GM12878 (cell line): Measurements from ENCODE around the gene PHB1.

Experiments
- CBX3 ChIP-seq: fragments of 200-600 bp; sonication (generic); IDR thresholded peaks from 2 replicates; pipeline ENCODE4 v1.6.1; 2016; ENCODE audit warnings: low read depth, borderline replicate concordance
- SRF ChIP-seq, 2 experiments: IDR thresholded peaks; 2 replicates each; pipeline ENCODE4 v1.6.1; 2011; ENCODE audit warnings: low read depth in 2 of 2, low read length in 2 of 2, mild to moderate bottlenecking in 1 of 2, moderate library complexity in 1 of 2
- ZNF207 ChIP-seq: fragments of 450-650 bp; IDR thresholded peaks from 2 replicates; pipeline ENCODE4 v1.6.1; 2014; ENCODE audit warnings: antibody characterized with exemption, mild to moderate bottlenecking, borderline replicate concordance

GRCh38 chr17:49459401-49459984 lies 44.8 kb upstream of the PHB1 start:
- TF ChIP-seq CBX3 (no peak), ZNF207 (no peak), SRF (IDR thresholded peaks at IDR 0.05; ENCODE audit: low read depth in 2 of 2, low read length in 2 of 2) (no peak)
